MV-4-11 (cell line): ENCODE measurements around the gene KDM5B.
"Not testable (repeated sequence)": the region's sequence is repeated elsewhere in the genome, so short reads cannot be mapped to it uniquely, and the experiment has no call there.

Source experiments
- DNase-seq: peaks from one replicate; lab custom pipeline; 2025; lab: John Stamatoyannopoulos, UW

Gene KDM5B

DNA sequence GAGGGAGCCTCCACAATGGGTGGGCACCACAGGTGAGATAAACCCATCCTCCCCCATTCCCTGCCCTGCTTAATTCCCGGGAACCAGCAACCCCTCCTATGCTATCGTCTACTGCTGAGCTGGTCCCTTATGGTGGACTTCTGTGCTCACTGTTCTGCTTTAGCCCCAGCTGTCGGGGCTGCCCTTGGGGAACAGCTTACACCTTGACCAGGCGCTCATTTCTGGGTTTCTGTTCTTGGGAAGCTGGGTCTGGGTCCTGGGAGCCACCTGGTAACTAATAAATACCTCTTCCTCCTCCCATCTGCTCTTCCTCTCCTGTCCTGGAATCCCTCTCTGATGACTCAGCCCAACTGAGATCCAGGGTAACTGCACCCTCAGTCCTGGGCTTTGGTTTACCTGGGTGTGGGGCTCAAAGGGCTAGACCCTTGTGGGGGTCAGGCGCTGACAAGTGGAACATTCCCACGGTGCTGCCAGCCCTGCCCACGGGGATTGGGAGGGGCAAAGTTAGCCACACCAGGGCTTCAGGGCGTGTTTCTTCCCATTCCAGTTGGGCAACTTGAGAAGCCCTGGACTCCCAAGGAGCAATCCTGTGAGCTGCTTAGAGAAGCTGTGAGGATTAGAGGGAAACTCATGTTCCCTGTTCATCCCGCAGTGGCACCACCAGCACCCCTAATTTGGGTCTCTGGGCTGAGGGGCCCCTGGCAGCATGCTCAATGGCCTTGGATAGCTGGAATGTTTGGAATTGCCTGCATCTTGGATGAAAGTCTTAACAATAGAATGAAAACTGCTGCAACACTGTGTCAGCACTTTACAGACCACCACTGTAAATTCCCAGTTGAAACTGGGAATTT, 4.2 kb upstream of the KDM5B start:
- no peak for DNase-seq

DNA sequence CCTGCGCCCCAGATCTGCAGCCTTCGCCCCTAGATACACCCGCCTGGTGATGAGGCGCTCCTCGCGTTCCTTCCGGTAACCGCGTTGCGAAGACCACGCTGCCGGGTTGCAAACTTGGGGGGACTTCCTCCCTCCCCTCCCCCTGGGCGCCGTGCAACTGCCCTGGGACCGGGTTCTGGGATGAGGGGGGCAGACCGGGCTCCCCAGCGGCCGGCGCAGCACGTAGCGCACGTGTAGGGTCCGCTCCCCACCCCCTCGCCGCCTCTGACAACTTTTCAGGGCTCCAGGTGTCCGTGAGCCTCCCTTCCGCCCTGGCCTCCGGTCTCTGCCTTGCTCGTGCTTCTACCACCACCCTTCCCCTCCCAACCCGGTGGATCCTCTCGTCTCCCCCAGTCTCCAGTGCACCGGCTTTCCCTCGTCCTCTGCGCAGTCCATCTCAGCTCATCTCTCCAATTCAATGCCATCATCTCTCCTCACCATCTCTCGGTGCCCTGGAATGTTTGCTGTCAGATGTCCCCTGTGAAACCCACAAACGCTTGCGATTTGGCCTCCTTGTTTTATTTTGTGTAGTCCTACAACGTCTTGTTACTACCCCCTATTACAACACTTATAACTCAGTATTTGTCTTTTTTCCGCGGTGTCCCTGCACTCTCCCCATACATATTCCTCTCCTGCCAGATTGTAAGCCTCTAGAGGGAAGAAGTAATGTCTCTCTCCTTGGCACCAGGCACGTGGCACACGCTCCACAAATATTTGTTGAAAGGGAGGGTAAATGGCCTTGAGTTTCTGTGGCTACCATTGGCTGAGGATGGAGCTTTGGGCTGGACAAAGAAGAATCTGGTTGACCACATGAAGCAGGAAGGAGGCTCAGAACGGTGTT, 3.3 kb upstream of the KDM5B start:
- DNase-seq, result no peak

DNA sequence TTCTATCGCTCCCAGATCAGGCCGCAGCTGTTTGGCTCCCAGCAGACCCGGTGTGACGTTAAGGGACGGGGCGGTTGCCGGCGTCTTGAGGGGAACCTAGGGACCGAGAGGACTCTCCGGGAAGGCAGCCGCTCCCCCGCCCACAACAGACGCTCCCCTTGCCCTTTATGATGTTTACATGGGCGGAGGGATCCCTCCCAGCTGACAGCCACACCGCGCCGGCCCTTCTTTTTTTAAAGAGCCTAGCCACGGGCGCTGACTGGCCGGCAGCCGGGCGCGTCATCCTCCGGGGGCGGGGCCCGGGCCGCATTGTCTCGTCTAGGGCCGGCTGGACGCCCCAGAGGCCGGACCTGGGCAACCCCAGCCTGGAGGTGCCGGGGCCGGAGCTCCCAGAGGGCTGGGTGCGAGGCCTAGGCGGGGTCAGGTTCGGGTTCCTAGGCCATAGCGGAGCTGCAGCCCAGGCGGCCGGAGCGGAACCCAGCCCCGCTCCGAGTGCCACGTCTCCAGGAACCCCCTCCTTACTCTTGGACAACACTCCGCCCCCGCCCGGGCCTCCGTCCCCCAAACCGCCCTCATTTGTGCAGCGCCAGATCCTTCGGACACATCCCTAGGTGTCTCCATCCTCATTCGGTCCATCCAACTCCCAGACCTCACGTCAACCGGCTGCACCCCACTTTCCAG, 2.5 kb upstream of the KDM5B start, which contains the start of gene PCAT6:
TSS of gene PCAT6 (plus strand) at position 340 of the 681 bp plus-strand sequence.
- peak; percentile 87 for DNase-seq

DNA sequence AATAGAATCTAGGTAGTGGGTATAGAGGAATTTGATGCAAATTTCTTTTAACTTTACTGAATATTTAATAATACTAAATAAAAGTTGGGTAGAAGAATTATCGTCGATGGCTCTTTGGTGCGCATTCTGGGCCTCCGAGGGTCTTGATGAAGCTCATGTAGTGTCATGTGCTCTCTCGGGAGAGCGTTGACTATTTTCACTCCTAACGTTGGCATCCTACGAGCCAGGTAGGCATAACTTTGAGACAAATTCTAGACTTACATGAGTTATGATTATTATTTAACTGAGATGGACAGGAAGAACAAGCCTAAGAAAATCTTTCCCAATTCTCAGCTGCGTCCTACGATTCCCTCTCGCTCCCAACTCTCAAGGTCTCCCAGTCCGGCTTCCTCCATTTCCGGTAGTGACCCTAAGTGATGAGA, 2.0 kb upstream of the KDM5B start:
- no peak for DNase-seq

- DNase-seq, result no peak
Observed at GRCh38 chr1:202809597-202810159, 1.5 kb upstream of the KDM5B start.

DNA sequence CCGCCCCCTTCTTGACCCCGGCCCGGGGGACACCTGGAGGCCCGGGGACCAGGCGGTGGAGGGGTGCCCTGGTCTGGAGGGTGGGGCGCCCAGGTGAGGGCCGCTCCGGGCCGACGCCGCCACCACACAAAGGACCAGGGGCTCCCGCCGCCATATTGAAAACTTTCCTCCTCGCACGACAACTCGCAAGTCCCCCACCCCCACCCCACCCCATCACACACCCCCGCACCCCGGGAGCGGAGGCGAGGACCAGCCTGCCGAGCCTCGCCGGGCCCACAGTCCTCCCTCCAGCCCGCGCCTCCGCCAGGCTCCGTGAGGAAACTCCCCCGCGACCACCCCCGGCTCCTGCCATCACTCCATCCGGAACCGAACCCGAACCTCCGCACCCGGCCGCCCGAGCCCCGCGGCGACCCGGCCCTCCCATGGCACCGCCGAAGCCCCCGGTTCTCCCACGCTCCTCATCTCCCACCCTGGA, 733 bp downstream of the KDM5B start:
- DNase-seq, result no peak

GRCh38 chr1:202806845-202807450, 1.3 kb downstream of the KDM5B start:
- DNase-seq, result peak; percentile 28

DNA sequence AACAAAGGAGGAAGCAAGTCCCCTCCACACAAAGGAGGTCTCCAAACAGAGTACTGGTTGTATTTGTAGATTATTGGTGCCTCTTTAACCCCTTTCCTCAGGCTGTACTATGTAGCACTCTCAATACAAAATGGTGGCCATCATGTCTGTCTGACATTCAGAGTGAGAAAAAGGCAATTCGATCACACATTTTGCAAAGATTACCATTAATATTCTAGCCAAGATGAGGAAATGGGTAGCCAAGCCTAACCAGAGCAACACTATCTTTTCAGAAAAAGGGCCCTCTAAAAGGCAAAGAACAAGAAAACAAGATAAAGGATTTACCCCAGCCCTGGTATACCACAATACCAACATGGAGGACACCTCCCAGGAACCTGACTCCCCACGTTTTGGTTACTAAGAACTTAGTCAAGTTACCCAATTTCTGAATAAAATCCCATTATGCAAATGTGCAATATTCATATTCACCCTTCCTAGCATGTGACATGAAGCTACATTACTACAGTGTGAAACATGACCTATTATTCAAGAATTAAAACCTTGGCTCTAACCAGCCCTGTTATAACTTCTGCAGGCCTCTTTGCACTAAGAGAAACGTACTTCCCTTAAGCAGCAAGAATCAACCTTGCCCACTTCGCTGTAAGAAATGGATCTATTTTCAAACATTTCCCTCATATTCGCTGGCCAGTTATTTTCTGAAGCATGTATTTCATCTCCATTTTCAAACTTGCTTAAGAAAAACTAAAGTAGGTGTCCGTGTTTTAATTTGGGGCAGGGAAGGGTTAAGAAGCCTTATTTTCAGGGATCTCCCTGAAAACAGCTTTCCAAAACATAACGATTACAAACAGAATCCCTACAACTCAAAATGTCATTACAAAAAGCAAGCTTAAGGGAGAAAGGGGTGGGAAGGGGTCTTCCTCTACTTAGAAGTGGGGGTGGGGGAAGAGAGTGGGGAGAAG, 2.1 kb downstream of the KDM5B start:
- DNase-seq, result peak; percentile 66

GRCh38 chr1:202804126-202804525, 4.1 kb downstream of the KDM5B start:
- no peak for DNase-seq

- DNase-seq, result peak; percentile 65
Observed at GRCh38 chr1:202802998-202803932, 5.0 kb downstream of the KDM5B start.

- DNase-seq, result no peak
Observed at GRCh38 chr1:202802034-202802433, 6.2 kb downstream of the KDM5B start.

GRCh38 chr1:202801175-202801574, 7.0 kb downstream of the KDM5B start:
- no peak for DNase-seq

GRCh38 chr1:202800742-202801141, 7.5 kb downstream of the KDM5B start:
- DNase-seq, result no peak

GRCh38 chr1:202798792-202799331, 9.4 kb downstream of the KDM5B start:
- no peak for DNase-seq

DNA sequence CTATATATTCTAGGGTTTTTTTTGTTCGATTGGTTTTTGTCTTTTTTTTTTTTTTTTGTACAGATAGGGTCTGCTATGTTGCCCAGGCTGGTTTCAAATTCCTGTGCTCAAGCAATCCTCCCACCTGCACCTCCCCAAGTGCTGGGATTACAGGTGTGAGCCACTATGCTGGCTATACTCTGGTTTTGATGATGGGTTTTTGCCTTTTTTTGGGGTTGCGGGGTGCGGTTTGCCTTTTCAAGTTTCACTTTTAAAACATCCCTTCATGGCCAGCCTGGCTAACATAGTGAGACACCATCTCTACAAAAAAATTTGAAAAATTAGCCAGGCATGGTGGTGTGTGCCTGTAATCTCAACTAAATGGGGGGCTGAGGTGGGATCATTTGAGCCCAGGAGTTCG, 10.0 kb downstream of the KDM5B start:
- DNase-seq, result no peak

- DNase-seq, result no peak
Observed at GRCh38 chr1:202796670-202797069, 11.6 kb downstream of the KDM5B start.

DNA sequence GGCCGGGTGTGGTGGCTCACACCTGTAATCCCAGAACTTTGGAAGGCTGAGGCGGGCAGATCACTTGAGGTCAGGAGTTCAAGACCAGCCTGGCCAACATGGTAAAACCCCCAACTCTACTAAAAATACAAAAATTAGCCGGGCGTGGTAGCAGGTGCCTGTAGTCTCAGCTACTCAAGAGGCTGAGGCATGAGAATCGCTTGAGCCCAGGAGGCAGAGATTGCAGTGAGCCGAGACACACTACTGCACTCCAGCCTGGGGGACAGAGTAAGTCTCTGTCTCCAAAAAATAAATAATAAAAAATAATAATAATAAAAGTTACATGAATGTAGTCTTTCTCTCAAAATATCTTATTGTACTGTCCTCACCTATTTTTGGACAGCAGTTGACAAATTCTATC, 13.3 kb downstream of the KDM5B start:
- DNase-seq, result not testable (repeated sequence)

- no peak for DNase-seq
Observed at GRCh38 chr1:202794051-202794740, 14.0 kb downstream of the KDM5B start.
